Transverse colon (tissue), 4 donors: ENCODE results near the gene GEMIN5.

Experiments used
- CTCF ChIP-seq, 5 experiments: fragments of 200-600 bp in 3 of 5; fragments of 450-650 bp in 2 of 5; sonication (generic) in 3 of 5; IDR thresholded peaks; 1 replicate in 2 of 5; 2 replicates in 3 of 5; pipeline ENCODE4 v1.5.1; 2016 to 2017; ENCODE audit warnings: antibody characterized with exemption in 5 of 5, inconsistent platforms in 3 of 5, mild to moderate bottlenecking in 2 of 5, moderate library complexity in 1 of 5
- EP300 ChIP-seq: sonication (generic); formaldehyde crosslinking; IDR thresholded peaks from one replicate; pipeline ENCODE4 v1.6.1; 2017; ENCODE audit warnings: antibody characterized with exemption, low read depth
- POLR2A ChIP-seq: fragments of 450-650 bp; IDR thresholded peaks from one replicate; pipeline ENCODE4 v1.6.1; 2016; ENCODE audit warnings: antibody characterized with exemption, mild to moderate bottlenecking, moderate library complexity
- POLR2AphosphoS5 ChIP-seq, 3 donors: sonication (generic); formaldehyde crosslinking; IDR thresholded peaks; one replicate each; pipeline ENCODE4 v1.6.1; 2016; ENCODE audit warnings: antibody characterized with exemption in 3 of 3

DNA sequence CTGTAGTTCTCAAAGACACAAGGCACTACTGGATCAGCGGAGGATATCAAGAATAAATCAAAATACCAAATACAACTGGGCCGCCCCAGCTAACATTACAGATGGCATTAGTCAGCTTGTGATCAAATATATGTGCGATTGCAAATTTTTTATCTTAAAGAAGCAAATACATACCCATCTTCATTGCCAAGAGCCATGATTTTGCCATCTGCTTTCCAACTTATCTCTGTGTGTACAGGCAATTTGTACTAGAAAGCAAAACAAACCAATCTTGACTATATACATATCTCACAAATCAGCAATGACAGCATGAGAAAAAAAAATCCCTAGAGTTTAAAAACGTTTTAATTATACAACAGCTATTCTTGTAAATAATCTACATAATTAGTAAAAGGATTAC is 20.3 kb downstream of the GEMIN5 start:
- TF ChIP-seq POLR2AphosphoS5 (IDR thresholded peaks at IDR 0.05) (no peak), CTCF (IDR thresholded peaks at IDR 0.05) (no peak), POLR2A (no peak), EP300 (no peak)
